Fibroblast of villous mesenchyme (primary cell): ENCODE results near the gene TXNRD1. TPM values are rescaled to one million over a fixed set of nuclear protein-coding genes. Genes with fewer than 3 reads are reported as not detected.
"Not testable (repeated sequence)": the region's sequence is repeated elsewhere in the genome, so short reads cannot be mapped to it uniquely, and the experiment has no call there.

Experiments
- DNase-seq: peaks from one replicate; pipeline ENCODE4 v3.0.0-alpha.2; 2010; ENCODE audit warnings: low read depth
- H3K4me3 ChIP-seq: 2 replicates; pipeline ENCODE4 v1.5.1; 2011; ENCODE audit warnings: low read depth, mild to moderate bottlenecking, low read length
- CTCF ChIP-seq: IDR thresholded peaks from 2 replicates; pipeline ENCODE4 v1.5.1; 2012; ENCODE audit warnings: low read depth, mild to moderate bottlenecking, low read length; ENCODE audit not compliant: insufficient read depth
- total RNA-seq: library from RNA; depleted of rRNA; stranded (reverse); fragments of >200 nt; gene quantifications from 2 replicates; pipeline ENCODE4 v1.2.3, GENCODE V29; 2012

TXNRD1 gene
- total RNA-seq, 1 donor: 747 TPM

GRCh38 chr12:104294158-104294859, 78.7 kb downstream of the TXNRD1 start:
- DNase-seq: peak; percentile 49
- peak; percentile 38 for TF ChIP-seq CTCF
- H3K4me3 ChIP-seq: not testable (repeated sequence)

- H3K4me3 ChIP-seq: peak overlapping the region; percentile 10
- no peak for TF ChIP-seq CTCF
Observed at GRCh38 chr12:104294927-104295668, 79.5 kb downstream of the TXNRD1 start.

GRCh38 chr12:104295954-104296353, 80.4 kb downstream of the TXNRD1 start:
- H3K4me3 ChIP-seq: no peak overlapping the region
- no peak for TF ChIP-seq CTCF

More at GRCh38 chr12:104294927-104295668, 79.5 kb downstream of the TXNRD1 start:
- DNase-seq: no peak

GRCh38 chr12:104296718-104297117, 81.1 kb downstream of the TXNRD1 start:
- no peak overlapping the region for H3K4me3 ChIP-seq
- no peak for DNase-seq
- TF ChIP-seq CTCF: no peak

More at GRCh38 chr12:104295954-104296353, 80.4 kb downstream of the TXNRD1 start:
- no peak for DNase-seq

DNA sequence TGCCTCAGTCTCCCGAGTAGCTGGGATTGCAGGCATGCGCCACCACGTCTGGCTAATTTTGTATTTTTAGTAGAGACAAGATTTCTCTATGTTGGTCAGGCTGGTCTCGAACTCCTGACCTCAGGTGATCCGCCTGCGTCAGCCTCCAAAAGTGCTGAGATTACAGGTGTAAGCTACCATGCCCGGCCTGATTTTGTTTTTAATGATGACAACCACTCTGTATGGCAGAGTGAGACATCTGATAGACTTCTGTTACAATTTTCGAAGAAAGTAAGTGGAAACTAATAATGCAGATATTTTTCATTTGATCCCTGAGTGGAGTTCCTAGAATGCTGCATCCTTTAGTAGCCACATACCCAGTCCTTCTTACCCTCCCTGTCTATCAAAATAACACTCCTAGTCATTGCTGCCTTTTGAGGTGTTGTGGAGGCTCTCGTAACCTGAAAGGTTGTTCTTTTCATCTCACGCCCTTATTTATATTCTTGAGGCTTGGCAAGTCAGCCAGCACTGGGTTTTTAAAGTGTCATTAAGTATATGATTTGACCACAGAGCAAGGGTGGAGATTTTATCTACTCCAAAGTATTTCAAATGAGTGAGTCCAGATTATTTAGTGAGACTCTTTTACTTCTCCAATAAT, 82.0 kb downstream of the TXNRD1 start:
- no peak for TF ChIP-seq CTCF
- no peak overlapping the region for H3K4me3 ChIP-seq
- no peak for DNase-seq

GRCh38 chr12:104299842-104300481, 84.4 kb downstream of the TXNRD1 start:
- H3K4me3 ChIP-seq: no peak overlapping the region
- peak; percentile 42 for DNase-seq
- no peak for TF ChIP-seq CTCF
